ENCODE measurements around the gene ZNF296. TPM values are rescaled to one million over a fixed set of nuclear protein-coding genes. Genes with fewer than 3 reads are reported as not detected.

The ZNF296 gene
- total and polyA plus RNA-seq, 2 of the 13 experiments (the other 11 are each of a cell fraction or from before 2014, with no cell fraction given), result 0.26 to 0.62 TPM

DNA sequence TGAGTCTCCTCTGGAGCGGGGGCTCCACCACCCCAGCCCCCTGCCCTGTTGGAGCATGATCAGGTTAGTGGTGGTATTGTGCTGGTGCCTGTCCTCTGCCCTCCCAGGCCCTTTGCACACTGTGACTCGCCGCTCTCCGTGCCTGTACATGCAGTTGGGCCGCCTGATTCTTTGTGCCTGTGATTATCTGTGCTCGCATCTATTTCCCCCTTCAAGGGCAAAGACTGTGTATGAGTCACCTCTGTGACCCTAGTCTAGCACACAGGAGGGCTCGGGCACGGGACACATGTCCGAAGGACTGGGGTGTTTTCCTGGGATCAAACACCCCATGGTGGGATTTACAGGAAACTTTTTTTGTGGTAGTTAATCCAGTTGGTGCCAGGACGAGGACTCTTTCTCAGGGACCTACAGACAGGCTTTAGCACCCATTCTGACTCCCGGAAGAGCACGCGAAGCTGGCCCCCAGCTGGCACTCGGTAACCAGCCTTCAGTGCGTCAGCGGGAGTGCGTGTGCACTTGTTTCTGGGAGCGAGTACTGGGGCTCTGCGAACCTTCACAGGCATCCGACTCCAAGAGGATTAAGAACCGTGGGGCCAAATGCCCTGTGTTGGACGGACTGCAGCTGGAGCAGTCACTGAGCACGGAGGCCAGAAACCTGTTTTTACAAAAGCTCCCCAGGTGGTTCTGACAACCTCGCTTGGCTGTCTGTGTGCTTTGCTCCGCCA lies 23.4 kb upstream of the ZNF296 start (continued):
- TF ChIP-seq, protein P1, sequence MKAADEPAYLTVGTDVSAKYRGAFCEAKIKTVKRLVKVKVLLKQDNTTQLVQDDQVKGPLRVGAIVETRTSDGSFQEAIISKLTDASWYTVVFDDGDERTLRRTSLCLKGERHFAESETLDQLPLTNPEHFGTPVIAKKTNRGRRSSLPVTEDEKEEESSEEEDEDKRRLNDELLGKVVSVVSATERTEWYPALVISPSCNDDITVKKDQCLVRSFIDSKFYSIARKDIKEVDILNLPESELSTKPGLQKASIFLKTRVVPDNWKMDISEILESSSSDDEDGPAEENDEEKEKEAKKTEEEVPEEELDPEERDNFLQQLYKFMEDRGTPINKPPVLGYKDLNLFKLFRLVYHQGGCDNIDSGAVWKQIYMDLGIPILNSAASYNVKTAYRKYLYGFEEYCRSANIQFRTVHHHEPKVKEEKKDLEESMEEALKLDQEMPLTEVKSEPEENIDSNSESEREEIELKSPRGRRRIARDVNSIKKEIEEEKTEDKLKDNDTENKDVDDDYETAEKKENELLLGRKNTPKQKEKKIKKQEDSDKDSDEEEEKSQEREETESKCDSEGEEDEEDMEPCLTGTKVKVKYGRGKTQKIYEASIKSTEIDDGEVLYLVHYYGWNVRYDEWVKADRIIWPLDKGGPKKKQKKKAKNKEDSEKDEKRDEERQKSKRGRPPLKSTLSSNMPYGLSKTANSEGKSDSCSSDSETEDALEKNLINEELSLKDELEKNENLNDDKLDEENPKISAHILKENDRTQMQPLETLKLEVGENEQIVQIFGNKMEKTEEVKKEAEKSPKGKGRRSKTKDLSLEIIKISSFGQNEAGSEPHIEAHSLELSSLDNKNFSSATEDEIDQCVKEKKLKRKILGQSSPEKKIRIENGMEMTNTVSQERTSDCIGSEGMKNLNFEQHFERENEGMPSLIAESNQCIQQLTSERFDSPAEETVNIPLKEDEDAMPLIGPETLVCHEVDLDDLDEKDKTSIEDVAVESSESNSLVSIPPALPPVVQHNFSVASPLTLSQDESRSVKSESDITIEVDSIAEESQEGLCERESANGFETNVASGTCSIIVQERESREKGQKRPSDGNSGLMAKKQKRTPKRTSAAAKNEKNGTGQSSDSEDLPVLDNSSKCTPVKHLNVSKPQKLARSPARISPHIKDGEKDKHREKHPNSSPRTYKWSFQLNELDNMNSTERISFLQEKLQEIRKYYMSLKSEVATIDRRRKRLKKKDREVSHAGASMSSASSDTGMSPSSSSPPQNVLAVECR (CRISPR knock-in tag; IDR thresholded peaks at IDR 0.05; ENCODE audit: borderline replicate concordance), result 0 out of 2 replicates have a peak, but pooled peaks have one; percentile 34
- TF ChIP-seq FOXA3 (CRISPR knock-in tag; IDR thresholded peaks at IDR 0.05), result 0 out of 2 replicates have a peak, but pooled peaks have one; percentile 31
- no peak for TF ChIP-seq FOXP1 (IDR thresholded peaks at IDR 0.05)
- TF ChIP-seq FOXP1 (CRISPR knock-in tag; IDR thresholded peaks at IDR 0.05), result 0 out of 2 replicates have a peak, but pooled peaks have one; percentile 23
- TF ChIP-seq RARA (CRISPR knock-in tag; IDR thresholded peaks at IDR 0.05), result peak; percentile 49
- TF ChIP-seq LCORL (IDR thresholded peaks at IDR 0.05), result no peak
- TF ChIP-seq LCORL (CRISPR knock-in tag; IDR thresholded peaks at IDR 0.05), result peak; percentile 73
- no peak for TF ChIP-seq ZBTB1 (CRISPR knock-in tag; IDR thresholded peaks at IDR 0.05; ENCODE audit: borderline replicate concordance)
- TF ChIP-seq BRD4 (CRISPR knock-in tag; IDR thresholded peaks at IDR 0.05), result no peak
- TF ChIP-seq ZBTB20 (CRISPR knock-in tag; IDR thresholded peaks at IDR 0.05; ENCODE audit: borderline replicate concordance, low read depth), result 0 out of 2 replicates have a peak, but pooled peaks have one; percentile 23
- TF ChIP-seq ZBTB38 (CRISPR knock-in tag; IDR thresholded peaks at IDR 0.05), result peak; percentile 39; the same call in 1 of the 2 replicates
- TF ChIP-seq ZNF34 (CRISPR knock-in tag; IDR thresholded peaks at IDR 0.05; ENCODE audit: borderline replicate concordance), result no peak
- TF ChIP-seq, protein P2, sequence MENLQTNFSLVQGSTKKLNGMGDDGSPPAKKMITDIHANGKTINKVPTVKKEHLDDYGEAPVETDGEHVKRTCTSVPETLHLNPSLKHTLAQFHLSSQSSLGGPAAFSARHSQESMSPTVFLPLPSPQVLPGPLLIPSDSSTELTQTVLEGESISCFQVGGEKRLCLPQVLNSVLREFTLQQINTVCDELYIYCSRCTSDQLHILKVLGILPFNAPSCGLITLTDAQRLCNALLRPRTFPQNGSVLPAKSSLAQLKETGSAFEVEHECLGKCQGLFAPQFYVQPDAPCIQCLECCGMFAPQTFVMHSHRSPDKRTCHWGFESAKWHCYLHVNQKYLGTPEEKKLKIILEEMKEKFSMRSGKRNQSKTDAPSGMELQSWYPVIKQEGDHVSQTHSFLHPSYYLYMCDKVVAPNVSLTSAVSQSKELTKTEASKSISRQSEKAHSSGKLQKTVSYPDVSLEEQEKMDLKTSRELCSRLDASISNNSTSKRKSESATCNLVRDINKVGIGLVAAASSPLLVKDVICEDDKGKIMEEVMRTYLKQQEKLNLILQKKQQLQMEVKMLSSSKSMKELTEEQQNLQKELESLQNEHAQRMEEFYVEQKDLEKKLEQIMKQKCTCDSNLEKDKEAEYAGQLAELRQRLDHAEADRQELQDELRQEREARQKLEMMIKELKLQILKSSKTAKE (CRISPR knock-in tag; IDR thresholded peaks at IDR 0.05; ENCODE audit: borderline replicate concordance), result 0 out of 2 replicates have a peak, but pooled peaks have one; percentile 9
- TF ChIP-seq ZMYM3 (CRISPR knock-in tag; IDR thresholded peaks at IDR 0.05), result peak; percentile 11; the same call in 1 of the 2 replicates
- peak; percentile 25; the same call in 1 of the 2 replicates for TF ChIP-seq RXRA (CRISPR knock-in tag; IDR thresholded peaks at IDR 0.05)
- TF ChIP-seq RBM39 (IDR thresholded peaks at IDR 0.05; ENCODE audit: low read depth, low read length, poor library complexity, severe bottlenecking), result no peak
- peak; percentile 70 for TF ChIP-seq ZSCAN25 (CRISPR knock-in tag; IDR thresholded peaks at IDR 0.05)
- TF ChIP-seq, protein P3, sequence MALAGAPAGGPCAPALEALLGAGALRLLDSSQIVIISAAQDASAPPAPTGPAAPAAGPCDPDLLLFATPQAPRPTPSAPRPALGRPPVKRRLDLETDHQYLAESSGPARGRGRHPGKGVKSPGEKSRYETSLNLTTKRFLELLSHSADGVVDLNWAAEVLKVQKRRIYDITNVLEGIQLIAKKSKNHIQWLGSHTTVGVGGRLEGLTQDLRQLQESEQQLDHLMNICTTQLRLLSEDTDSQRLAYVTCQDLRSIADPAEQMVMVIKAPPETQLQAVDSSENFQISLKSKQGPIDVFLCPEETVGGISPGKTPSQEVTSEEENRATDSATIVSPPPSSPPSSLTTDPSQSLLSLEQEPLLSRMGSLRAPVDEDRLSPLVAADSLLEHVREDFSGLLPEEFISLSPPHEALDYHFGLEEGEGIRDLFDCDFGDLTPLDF (CRISPR knock-in tag; IDR thresholded peaks at IDR 0.05), result no peak
- peak; percentile 17; the same call in 1 of the 2 replicates for TF ChIP-seq BHLHE40 (IDR thresholded peaks at IDR 0.05; ENCODE audit: low read length)
- TF ChIP-seq KDM5A (IDR thresholded peaks at IDR 0.05; ENCODE audit: borderline replicate concordance, low read length), result no peak
- peak; percentile 38; the same call in 1 of the 2 replicates for TF ChIP-seq NR2F6 (IDR thresholded peaks at IDR 0.05)
- TF ChIP-seq NR2F6 (CRISPR knock-in tag; IDR thresholded peaks at IDR 0.05), result peak; percentile 58; the same call in 1 of the 2 replicates
- TF ChIP-seq EP300 (IDR thresholded peaks at IDR 0.05; ENCODE audit: low read depth in 2 of 2, low read length in 2 of 2), result peak in 1 of 2 experiments; percentile 10; a peak in 1 of 4 replicates
- no peak for TF ChIP-seq EP300 (CRISPR knock-in tag; IDR thresholded peaks at IDR 0.05; ENCODE audit: borderline replicate concordance)
